OCI-LY3 (cell line): ENCODE measurements around the gene TMEM127.

Experiments
- CTCF ChIP-seq: fragments of 200-600, 300-600 bp; sonication (generic); IDR thresholded peaks from 2 replicates; pipeline ENCODE4 v1.5.1; 2014; ENCODE audit warnings: antibody characterized with exemption, low read length, low read depth
- EZH2phosphoT487 ChIP-seq: fragments of 200-600 bp; shearing (Covaris generic); IDR thresholded peaks from 2 replicates; pipeline ENCODE4 v1.6.1; 2018; ENCODE audit warnings: antibody characterized with exemption, mixed run types, low read depth

GRCh38 chr2:96218508-96219131 lies 47.2 kb downstream of the TMEM127 start:
- TF ChIP-seq CTCF (no peak), EZH2phosphoT487 (no peak)
